Body of pancreas (tissue), 4 donors: ENCODE data around the gene FLOT1.
"Not testable (repeated sequence)": the region's sequence is repeated elsewhere in the genome, so short reads cannot be mapped to it uniquely, and the experiment has no call there.

Experiments used
- POLR2A ChIP-seq, 3 donors: fragments of 450-650 bp; IDR thresholded peaks; one replicate each; pipeline ENCODE4 v1.6.1; 2016; ENCODE audit warnings: antibody characterized with exemption in 3 of 3, mild to moderate bottlenecking in 2 of 3
- TF ChIP-seq, protein P1 (sequence below), 7 experiments: fragments of 450-650 bp in 4 of 7; fragments of 200-600 bp in 3 of 7; sonication (generic) in 3 of 7; IDR thresholded peaks; one replicate each; pipeline ENCODE4 v1.5.1; 2016 to 2019; ENCODE audit warnings: antibody characterized with exemption in 7 of 7

DNA sequence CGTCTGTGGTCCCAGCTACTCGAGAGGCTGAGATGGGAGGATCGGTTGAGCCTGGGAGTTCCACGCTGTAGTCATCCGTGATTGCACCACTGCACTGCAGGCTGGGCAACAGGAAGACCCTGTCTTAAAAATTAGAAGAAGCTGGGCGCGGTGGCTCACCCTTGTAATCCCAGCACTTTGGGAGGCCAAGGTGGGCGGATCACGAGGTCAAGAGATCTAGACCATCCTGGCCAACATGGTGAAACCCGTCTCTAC, 20.5 kb downstream of the FLOT1 start:
- TF ChIP-seq, protein P1, sequence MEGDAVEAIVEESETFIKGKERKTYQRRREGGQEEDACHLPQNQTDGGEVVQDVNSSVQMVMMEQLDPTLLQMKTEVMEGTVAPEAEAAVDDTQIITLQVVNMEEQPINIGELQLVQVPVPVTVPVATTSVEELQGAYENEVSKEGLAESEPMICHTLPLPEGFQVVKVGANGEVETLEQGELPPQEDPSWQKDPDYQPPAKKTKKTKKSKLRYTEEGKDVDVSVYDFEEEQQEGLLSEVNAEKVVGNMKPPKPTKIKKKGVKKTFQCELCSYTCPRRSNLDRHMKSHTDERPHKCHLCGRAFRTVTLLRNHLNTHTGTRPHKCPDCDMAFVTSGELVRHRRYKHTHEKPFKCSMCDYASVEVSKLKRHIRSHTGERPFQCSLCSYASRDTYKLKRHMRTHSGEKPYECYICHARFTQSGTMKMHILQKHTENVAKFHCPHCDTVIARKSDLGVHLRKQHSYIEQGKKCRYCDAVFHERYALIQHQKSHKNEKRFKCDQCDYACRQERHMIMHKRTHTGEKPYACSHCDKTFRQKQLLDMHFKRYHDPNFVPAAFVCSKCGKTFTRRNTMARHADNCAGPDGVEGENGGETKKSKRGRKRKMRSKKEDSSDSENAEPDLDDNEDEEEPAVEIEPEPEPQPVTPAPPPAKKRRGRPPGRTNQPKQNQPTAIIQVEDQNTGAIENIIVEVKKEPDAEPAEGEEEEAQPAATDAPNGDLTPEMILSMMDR (IDR thresholded peaks at IDR 0.05): not testable (repeated sequence)
- TF ChIP-seq POLR2A (IDR thresholded peaks at IDR 0.05): not testable (repeated sequence)
